Measurements from ENCODE around the gene GABRR2. TPM values are rescaled to one million over a fixed set of nuclear protein-coding genes. Genes with fewer than 3 reads are reported as not detected.

GABRR2 gene
- total RNA-seq, 1 donor from 2014 or later, result not detected

DNA sequence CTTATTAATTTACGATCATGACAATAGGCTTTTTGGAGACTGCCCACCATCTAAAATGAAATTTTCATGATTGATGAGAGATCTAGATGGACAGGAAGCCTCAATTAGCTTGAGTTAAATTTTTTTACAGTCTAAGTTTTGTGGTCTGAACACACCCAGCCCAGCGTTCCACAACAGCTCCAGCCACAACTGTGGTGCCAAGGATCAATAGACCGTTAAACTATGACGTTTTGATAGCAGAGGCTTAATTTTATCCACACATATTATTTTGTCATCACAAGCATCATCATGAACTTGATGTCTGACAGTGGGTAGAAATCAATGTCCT, 92.4 kb downstream of the GABRR2 start:
- no peaks in the 10 kb centered on the region for H3K9me3 ChIP-seq (ENCODE audit: low read depth)
- H4K20me1 ChIP-seq (ENCODE audit: low read depth), result no peaks in the 10 kb centered on the region
- Mint-ChIP-seq H3K4me1 (peaks cover under 1% of the 10 kb centered on the region), H3K27ac (no peak overlapping the region), H3K36me3 (no peaks in the 10 kb centered on the region), H3K4me3 (no peak overlapping the region), H3K27me3 (ENCODE audit: insufficient read depth, low read depth) (peaks cover 2% of the 10 kb centered on the region), H3K9me3 (peaks cover 6% of the 10 kb centered on the region)
- no peak for DNase-seq (ENCODE audit: low spot score)
- no peak overlapping the region for H2AFZ ChIP-seq (replicated peaks)
- H3K79me2 ChIP-seq (ENCODE audit: low read depth), result no peaks in the 10 kb centered on the region
- no peaks in the 10 kb centered on the region for H3K27me3 ChIP-seq
- no peaks in the 10 kb centered on the region for H3F3A ChIP-seq (ENCODE audit: low read depth)
- H3K4me3 ChIP-seq, result no peak overlapping the region
- H3K9ac ChIP-seq, result no peak overlapping the region
- H3K4me1 ChIP-seq, result peaks cover under 1% of the 10 kb centered on the region
- TF ChIP-seq EZH2phosphoT487 (IDR thresholded peaks at IDR 0.05), result no peak
- no peak overlapping the region for H3K4me2 ChIP-seq
- no peak overlapping the region for H3K27ac ChIP-seq
- H3K36me3 ChIP-seq, result no peaks in the 10 kb centered on the region

DNA sequence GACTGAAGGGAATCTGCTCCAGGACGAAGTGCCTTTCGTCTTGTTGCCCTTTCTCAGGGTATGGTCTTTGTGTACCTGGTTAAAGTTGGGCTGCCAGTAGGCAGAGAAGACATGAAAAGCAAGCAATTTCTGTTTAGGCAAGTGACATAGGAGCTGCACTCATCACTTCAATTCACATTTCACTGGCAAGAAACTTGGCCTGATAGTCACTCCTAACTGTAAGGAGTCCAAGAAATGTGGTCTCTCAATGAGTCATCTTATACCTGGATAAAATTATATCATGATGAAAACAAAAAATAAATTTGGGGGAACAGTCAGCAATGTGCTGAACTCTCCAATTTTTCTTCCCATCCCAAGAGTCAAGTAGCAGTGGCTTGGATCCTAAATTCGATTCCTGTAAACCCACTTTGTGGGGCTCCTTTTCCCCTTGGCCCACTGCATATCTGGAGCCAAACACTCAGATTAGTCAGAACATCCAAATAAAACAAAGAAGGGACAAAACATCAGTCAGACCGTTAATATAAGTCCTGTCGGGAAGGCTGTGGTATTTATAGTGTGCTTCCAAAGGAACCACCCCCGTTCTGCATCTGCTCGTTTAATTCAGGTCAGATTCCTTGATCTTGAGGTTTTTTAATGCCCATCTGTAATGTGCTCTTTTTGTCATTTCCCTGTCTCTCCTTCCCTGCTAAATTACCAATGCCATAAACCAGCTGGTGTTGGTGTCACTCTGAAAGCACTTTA, 93.0 kb downstream of the GABRR2 start:
- Mint-ChIP-seq H3K4me1 (peaks cover 6% of the 10 kb centered on the region), H3K9me3 (peaks cover 6% of the 10 kb centered on the region), H3K4me3 (no peak overlapping the region), H3K36me3 (no peaks in the 10 kb centered on the region), H3K27me3 (ENCODE audit: insufficient read depth, low read depth) (peaks cover 2% of the 10 kb centered on the region), H3K27ac (no peak overlapping the region)
- H3K79me2 ChIP-seq (ENCODE audit: low read depth), result no peaks in the 10 kb centered on the region
- peaks cover 5% of the 10 kb centered on the region for H3K4me1 ChIP-seq
- H3K9me3 ChIP-seq (ENCODE audit: low read depth), result no peaks in the 10 kb centered on the region
- DNase-seq (ENCODE audit: low spot score), result no peak
- H3K27ac ChIP-seq, result no peak overlapping the region
- no peaks in the 10 kb centered on the region for H3F3A ChIP-seq (ENCODE audit: low read depth)
- H2AFZ ChIP-seq (replicated peaks), result no peak overlapping the region
- no peak overlapping the region for H3K9ac ChIP-seq
- no peak for TF ChIP-seq EZH2 (IDR thresholded peaks at IDR 0.05)
- TF ChIP-seq, protein P1, sequence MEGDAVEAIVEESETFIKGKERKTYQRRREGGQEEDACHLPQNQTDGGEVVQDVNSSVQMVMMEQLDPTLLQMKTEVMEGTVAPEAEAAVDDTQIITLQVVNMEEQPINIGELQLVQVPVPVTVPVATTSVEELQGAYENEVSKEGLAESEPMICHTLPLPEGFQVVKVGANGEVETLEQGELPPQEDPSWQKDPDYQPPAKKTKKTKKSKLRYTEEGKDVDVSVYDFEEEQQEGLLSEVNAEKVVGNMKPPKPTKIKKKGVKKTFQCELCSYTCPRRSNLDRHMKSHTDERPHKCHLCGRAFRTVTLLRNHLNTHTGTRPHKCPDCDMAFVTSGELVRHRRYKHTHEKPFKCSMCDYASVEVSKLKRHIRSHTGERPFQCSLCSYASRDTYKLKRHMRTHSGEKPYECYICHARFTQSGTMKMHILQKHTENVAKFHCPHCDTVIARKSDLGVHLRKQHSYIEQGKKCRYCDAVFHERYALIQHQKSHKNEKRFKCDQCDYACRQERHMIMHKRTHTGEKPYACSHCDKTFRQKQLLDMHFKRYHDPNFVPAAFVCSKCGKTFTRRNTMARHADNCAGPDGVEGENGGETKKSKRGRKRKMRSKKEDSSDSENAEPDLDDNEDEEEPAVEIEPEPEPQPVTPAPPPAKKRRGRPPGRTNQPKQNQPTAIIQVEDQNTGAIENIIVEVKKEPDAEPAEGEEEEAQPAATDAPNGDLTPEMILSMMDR (IDR thresholded peaks at IDR 0.05), result no peak
- no peaks in the 10 kb centered on the region for H4K20me1 ChIP-seq (ENCODE audit: low read depth)
- no peak overlapping the region for H3K4me3 ChIP-seq
- no peak overlapping the region for H3K4me2 ChIP-seq
- no peaks in the 10 kb centered on the region for H3K36me3 ChIP-seq
- H3K27me3 ChIP-seq, result no peaks in the 10 kb centered on the region

DNA sequence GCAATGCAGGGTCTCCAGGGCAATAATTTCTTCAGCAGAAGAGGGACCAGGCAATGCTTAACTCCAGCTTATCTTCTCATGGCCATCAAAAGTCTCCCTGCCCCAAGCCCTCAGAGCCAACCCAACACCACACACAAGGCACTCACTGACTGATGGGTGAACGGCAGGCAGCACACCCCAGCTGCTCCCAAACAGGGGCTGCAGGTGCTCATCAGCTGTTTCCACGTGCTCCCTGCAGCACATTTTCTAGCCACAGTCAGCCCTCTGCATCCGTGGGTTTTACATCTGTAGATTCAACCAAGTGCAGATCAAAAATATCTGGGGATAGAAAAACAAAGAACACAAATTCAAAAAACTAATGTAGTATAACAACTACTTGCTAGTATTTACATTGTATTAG, 94.0 kb downstream of the GABRR2 start:
- Histone ChIP-seq H2AFZ (replicated peaks) (no peak overlapping the region), H3K27me3 (no peaks in the 10 kb centered on the region), H3K9ac (no peak overlapping the region), H3F3A (ENCODE audit: low read depth) (no peaks in the 10 kb centered on the region), H3K36me3 (no peaks in the 10 kb centered on the region), H4K20me1 (ENCODE audit: low read depth) (no peaks in the 10 kb centered on the region), H3K9me3 (ENCODE audit: low read depth) (no peaks in the 10 kb centered on the region), H3K4me2 (no peak overlapping the region), H3K4me3 (no peak overlapping the region), H3K79me2 (ENCODE audit: low read depth) (no peaks in the 10 kb centered on the region), H3K27ac (no peak overlapping the region), H3K4me1 (peaks cover 5% of the 10 kb centered on the region)
- peaks cover 2% of the 10 kb centered on the region for H3K27me3 Mint-ChIP-seq (ENCODE audit: insufficient read depth, low read depth)
- H3K36me3 Mint-ChIP-seq, result no peaks in the 10 kb centered on the region
- H3K4me3 Mint-ChIP-seq, result no peak overlapping the region
- no peak for DNase-seq (ENCODE audit: low spot score)
- TF ChIP-seq EZH2 (IDR thresholded peaks at IDR 0.05) (no peak), EZH2phosphoT487 (IDR thresholded peaks at IDR 0.05) (no peak)
- TF ChIP-seq, protein P1 (IDR thresholded peaks at IDR 0.05), result no peak
- peaks cover 6% of the 10 kb centered on the region for H3K9me3 Mint-ChIP-seq
- H3K4me1 Mint-ChIP-seq, result peaks cover 7% of the 10 kb centered on the region
- no peak overlapping the region for H3K27ac Mint-ChIP-seq

DNA sequence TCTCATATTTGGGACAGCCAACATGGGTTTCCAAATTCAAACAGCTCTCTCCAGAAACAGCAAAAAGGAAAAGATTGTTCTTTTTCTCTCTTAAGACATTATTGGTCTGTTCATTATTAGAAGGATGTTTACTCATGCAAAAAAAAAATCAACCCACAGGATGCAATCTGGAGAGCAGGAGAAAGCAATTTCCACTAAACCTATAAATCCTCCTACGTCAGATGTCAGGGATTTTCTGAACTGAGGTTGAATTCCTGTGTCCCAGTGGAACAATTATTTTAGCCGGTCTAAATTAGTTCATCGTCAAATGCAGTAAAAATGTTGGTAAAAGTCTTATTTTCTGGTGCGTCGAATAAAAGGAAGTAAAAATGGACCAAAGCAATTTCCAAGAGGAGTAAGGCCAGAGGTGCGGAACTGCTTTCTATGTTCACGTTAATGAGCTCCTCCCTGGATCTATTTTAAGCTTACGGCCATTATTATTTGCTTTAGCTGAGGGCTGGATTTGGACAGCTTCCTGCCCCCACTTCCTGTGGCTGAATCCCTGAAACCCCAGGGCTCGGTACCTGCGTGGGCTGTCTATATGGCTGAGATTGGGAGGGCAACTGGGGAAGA, 97.7 kb downstream of the GABRR2 start, which contains the start of gene GABRR1:
Gene GABRR1 (minus strand): TSS at position 60 of the 612 bp plus-strand sequence. CDS start 36 bp downstream, at position 24.
- Histone ChIP-seq H3K4me1 (peaks cover 5% of the 10 kb centered on the region), H3K36me3 (no peaks in the 10 kb centered on the region), H3K4me2 (no peak within 1 kb of the TSS), H3K9me3 (ENCODE audit: low read depth) (no peaks in the 10 kb centered on the region), H3K9ac (no peak within 1 kb of the TSS), H4K20me1 (ENCODE audit: low read depth) (no peaks in the 10 kb centered on the region), H3F3A (ENCODE audit: low read depth) (no peaks in the 10 kb centered on the region), H3K27ac (no peak within 1 kb of the TSS), H3K79me2 (ENCODE audit: low read depth) (no peaks in the 10 kb centered on the region), H2AFZ (replicated peaks) (no peak within 1 kb of the TSS), H3K27me3 (no peaks in the 10 kb centered on the region), H3K4me3 (no peak within 1 kb of the TSS)
- no peak within 1 kb of the TSS for H3K27ac Mint-ChIP-seq
- peaks cover 7% of the 10 kb centered on the region for H3K4me1 Mint-ChIP-seq
- no peak within 1 kb of the TSS for H3K4me3 Mint-ChIP-seq
- H3K27me3 Mint-ChIP-seq (ENCODE audit: insufficient read depth, low read depth), result peaks cover 4% of the 10 kb centered on the region
- TF ChIP-seq, protein P1 (IDR thresholded peaks at IDR 0.05), result no peak
- TF ChIP-seq EZH2phosphoT487 (IDR thresholded peaks at IDR 0.05) (no peak), EZH2 (IDR thresholded peaks at IDR 0.05) (no peak)
- no peak for DNase-seq (ENCODE audit: low spot score)
- peaks cover 2% of the 10 kb centered on the region for H3K9me3 Mint-ChIP-seq
- H3K36me3 Mint-ChIP-seq, result no peaks in the 10 kb centered on the region

All from neural progenitor cell (in vitro differentiated cells).